ENCODE results near the gene HOMER1. TPM values are rescaled to one million over a fixed set of nuclear protein-coding genes. Genes with fewer than 3 reads are reported as not detected.
A peak's percentile ranks its signal among the peaks of the same experiment; 100 is the strongest.

HOMER1 gene, protein sequence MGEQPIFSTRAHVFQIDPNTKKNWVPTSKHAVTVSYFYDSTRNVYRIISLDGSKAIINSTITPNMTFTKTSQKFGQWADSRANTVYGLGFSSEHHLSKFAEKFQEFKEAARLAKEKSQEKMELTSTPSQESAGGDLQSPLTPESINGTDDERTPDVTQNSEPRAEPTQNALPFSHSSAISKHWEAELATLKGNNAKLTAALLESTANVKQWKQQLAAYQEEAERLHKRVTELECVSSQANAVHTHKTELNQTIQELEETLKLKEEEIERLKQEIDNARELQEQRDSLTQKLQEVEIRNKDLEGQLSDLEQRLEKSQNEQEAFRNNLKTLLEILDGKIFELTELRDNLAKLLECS
- total RNA-seq: 5.8 and 6.3 TPM in 2 replicates

DNA sequence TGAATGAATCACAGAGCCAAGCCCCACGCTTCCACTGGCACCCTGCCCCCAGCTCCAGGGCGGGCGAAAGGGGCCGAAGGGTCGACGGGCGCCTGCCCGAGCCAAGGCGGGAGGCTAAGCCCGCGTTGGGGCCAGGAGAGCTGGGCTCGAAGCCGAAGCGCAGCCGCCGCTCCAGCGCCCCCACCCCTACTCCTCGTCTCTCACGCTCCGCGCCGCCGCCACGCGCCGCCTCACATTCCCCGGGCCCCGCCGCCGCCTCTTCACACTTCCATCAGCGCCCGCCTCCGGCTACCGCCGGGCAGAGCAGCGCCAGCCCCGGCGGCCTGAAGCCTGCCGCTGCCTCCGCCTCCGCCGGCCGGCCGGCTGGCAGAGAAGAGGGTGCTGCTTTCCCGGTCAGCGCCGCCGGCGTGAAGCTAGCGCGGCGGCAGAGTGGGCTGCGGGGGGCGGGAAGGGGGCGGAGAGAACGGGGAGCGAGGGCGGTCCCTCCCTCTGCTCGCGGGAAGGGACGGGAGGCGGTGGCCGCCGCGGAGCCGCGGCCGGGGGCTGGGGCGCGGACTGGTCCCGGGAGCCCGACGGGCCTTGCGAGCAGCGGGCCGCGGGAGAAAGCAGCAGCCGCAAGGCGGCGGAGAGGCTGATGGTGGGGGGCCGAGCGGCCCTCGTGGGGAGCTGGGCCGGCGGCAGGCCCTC lies at the start of gene HOMER1:
TSS of gene HOMER1 (minus strand) at position 431 of the 687 bp plus-strand sequence. CDS start 1,360 bp downstream, outside the sequence.
- DNase-seq (ENCODE audit: low read depth in 2 of 2): peak; percentile 42 to 80

DNA sequence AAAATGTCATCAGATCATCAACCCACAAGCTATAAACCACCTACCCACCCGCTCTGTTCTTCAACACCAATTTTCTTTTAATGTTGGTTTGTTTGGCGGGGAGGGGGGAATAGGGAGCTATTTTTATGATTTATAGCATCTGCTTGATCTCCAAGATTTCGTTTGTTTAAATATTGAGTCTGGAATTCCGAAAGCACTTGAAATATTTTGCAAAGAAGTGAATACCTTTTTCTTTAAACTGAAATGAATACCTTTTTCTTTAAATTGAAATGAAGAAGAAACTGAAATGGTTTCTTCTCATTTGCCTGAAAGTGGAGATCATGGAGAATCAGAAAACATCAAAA lies 49.3 kb upstream of the HOMER1 start:
- no peak for DNase-seq (ENCODE audit: low read depth in 2 of 2)

DNA sequence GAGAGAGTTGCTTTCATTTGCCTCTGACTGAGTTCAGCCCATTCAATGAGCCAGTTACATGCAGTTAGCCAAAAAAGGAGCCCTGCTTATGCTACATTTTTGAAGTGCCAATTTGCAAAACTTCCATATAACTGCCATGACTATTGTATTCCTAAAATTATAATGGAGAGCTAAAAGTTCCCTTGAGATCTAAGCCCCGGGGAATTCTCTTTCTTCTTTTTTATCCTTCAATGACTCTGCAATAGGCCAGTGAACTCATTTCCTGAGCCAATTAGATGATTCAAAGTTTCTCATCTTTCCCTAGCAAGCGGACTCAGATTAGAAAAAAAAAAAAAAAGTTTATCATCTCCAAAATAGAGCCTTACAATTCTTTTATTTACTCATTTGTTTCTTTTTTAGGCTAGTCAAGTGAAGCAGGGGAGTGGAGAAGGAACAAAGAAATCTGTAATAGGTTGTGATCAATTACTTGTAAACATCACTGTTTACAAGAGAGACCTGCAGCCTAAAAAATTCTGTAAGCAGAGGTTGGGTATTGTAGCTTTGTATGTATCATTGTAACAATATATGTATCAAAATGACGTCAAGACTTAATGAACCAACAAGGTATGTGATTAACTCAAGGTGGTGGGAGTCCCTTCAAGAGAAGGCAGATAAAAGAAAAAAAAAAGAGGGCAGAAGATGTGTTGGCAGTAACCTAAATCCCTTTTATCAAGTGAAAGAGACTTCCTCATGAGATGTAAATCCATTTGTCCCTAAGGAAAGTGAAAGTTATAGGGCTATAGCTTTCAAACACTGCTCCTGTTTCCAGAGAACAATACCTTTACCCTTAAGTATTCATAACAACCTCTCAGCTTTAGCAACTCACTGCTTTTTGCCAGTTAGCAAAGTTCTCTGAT lies 48.7 kb upstream of the HOMER1 start:
- no peak for DNase-seq (ENCODE audit: low read depth in 2 of 2)

DNA sequence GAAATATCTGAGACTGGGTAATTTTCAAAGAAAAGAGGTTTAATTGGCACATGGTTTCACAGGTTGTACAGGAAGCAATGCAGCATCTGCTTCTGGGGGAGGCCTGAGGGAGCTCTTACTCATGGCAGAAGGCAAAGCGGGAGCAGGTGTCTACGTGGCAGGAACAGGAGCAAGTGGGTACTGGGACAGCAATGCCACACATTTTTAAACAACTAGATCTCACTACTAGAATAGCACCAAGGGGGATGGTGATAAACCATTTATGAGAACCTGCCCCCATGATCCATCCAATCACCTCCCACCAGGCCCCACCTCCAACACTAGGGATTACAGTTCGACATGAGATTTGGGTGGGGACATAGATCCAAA lies 47.6 kb upstream of the HOMER1 start:
- no peak for DNase-seq (ENCODE audit: low read depth in 2 of 2)

DNA sequence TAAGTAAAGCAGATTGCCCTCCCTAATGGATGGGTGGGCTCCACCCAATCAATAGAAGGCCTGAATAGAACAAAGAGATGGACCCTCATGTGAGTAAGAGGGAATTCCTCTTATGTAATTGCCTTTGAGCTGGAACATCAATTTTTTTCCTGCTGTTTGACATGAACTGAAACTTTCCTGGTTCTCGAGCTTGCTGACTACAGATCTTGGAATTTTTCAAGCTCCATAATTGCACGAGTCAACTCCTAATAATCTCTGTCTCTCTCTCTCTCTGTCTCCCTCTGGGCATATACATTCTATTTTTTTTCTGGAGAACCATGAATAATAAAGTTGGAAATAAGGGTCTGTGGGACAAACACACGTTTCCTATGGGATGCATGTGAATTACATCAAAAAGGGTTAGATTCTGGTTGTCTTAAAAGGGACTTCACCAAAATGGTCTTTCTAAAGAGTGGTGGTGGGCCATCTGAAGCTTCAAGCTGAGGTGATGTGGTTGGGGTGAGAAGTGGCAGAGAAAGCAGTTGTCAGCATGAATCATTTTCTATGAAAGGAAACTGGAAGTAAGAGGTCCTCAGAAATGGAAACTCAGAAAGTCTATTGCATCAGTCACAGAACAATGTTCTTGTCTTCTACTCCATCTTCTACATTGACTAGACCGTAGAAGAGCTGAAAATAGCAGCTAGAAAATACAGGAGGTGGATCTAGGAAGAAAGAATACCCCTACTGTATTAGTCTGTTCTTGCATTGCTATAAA lies 47.0 kb upstream of the HOMER1 start:
- no peak for DNase-seq (ENCODE audit: low read depth in 2 of 2)

DNA sequence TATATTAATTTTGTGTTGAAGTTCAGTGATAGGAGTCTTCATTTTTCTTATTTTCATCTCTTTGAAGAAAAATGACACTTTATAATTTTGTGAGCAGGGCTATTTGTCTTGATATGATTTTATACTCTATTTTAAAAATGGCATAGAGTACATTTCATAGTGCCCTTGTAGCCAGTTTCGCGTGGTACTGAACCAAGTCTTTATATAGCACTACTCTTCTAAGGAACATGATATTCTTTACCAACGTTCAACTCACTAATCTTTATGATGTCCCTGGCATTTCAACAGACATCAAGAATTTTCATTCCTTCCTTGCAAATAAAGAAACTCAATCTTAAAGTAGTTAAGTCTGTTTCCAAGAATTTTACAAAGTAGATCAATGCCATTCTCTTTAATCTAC lies 41.5 kb upstream of the HOMER1 start:
- no peak for DNase-seq (ENCODE audit: low read depth in 2 of 2)

DNA sequence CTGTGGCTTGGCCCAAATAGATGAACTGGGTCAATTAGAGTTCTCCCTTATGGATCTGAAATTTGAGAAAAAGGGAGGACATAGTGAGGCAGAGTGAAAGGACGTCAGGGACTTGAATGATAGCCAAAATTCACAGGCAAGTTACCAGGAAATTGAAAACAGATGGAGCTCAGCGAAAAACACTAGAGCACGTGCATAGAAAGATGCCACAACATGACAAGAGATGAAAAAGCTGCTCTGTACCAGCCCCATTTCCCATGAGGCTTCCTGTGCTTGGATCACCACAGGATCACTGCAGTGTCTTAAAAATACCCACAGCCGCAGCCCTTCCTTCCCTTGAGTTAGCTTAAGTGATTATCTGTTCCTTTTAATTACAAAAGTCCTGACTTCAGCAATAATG lies 39.0 kb upstream of the HOMER1 start:
- no peak for DNase-seq (ENCODE audit: low read depth in 2 of 2)

DNA sequence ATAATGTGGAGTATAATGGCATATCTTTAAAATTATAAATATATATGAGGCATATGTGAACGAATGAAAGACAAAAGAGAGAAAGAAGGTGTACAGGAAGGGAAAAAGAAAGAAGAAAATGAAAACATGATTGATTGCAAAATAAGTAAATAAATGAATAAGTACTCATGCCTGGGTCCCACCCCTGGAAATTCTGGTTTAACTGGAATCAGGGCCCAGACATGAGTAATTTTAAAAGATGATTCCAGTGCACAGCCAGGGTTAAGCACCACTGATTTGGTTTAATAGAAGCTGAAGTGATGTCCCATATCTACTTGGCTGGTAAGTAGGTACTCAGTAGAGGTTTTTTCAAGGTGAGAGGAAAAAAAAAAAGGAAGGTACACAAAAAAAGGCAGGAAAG lies 34.0 kb upstream of the HOMER1 start:
- DNase-seq (ENCODE audit: low read depth in 2 of 2): no peak

DNA sequence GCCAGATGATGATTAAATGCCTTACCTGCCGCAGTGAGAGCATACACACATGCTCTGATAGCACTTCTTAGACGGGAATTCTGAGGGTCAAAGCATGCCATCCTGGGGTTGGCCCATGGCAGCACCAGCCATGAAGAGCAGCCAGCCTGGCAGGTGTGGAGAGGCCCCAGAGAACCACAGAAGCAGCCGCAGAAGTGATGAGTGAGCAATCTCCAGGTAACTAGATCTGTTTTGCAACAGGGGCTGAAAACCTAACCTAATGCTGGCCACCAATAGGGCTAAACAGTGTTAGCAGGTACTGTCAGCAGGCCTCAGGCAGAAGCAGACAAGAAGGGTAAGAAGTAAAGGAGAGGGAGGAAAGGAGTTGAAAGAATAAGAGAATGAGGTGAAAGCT lies 33.5 kb upstream of the HOMER1 start:
- DNase-seq (ENCODE audit: low read depth in 2 of 2): no peak

DNA sequence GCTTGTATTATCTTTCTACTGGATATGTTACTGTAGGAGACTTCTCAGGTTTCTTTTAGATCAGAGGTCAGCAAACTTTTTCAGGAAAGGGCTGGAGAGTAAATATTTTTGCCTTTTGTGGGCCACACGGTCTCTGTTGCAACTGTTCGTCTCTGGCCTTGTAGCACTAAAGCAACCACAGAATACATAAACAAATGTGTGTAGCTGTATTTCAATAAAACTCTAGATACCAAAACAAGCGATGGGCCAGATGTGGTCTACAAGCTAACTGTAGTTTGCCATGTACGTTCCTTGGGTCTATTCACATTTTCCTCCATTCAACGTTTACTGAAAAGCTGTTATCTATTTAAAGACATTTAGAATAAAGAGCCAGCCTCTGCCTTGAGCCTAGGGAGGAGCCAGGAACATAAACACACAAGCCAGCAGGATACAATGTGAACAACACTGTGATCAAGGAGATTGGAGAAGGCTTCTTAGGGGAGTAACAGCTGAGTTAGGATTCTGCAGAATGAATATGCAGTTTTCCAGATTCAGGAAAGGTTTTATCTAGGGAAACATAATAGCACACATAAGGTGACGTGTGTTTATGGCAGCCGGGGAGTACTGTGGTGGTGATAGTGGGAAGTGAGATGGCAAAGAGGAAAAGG lies 33.0 kb upstream of the HOMER1 start:
- no peak for DNase-seq (ENCODE audit: low read depth in 2 of 2)

DNA sequence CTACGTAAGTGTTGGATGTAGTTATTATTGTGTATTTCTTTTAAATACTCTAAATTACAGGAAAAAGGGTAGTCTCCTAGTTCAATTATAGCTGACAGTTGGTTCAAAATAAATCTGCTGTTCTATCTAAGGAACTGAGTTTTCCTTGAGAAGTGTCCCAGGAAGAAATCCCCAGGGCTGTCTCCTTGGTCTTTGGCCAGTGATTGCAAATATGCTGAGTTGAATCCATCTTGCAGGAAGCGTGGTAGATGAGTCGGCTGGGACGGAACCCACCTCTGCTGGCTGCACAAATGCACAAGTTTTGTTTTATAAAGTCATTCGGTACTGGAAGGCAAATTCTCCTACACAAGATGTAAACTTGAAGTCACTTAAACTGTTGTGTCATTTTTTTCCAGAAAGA lies 30.2 kb upstream of the HOMER1 start:
- no peak for DNase-seq (ENCODE audit: low read depth in 2 of 2)

DNA sequence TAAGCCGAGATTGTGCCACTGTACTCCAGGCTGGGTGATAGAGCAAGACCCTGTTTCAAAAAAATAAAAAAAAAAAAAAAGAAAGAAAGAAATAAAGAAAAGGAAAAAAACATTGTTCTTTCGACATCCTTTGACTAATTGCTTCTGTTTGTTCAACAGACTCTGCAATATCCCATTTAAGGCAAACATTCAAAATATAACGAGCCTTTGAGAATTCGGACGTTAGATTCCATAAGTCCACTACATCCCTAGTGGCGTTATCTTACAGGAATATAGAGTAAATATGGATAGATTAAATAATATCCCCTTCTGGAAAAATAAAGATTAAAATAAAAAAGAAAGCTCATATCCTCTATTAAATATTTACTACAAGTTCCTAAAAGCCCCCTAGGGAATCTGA lies 27.0 kb upstream of the HOMER1 start:
- DNase-seq (ENCODE audit: low read depth in 2 of 2): no peak

DNA sequence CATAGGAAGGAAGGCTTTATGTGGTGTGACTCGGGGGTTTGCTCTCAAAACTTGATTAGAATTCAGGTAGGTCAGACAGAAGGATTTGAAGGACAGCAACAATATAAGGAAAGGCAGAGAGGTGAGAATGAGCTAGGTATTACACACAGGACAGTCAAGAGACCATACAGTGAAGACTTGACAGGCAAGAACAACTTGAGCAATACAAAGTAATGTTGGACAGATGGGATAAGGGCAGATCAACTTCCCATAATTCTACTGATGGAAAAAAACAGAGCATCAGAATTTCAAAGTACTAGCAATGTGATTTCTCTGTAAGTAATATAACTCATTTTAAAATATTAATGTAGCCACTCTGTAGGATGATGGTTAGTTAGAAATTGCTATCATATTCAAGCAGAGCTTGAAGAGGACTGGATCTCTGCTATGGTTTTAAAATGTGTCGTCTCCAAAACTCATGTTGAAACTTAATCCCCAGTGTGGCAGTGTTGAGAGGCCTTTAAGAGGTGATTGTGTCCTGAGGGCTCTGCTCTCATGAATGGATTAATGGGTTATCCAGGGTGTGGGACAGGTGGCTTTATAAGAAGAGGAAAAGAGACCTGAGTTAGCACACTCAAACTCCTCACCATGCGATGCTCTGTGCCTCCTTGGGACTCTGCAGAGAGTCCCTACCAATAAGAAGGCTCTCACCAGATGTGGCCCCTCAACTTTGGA lies 22.4 kb upstream of the HOMER1 start:
- no peak for DNase-seq (ENCODE audit: low read depth in 2 of 2)

DNA sequence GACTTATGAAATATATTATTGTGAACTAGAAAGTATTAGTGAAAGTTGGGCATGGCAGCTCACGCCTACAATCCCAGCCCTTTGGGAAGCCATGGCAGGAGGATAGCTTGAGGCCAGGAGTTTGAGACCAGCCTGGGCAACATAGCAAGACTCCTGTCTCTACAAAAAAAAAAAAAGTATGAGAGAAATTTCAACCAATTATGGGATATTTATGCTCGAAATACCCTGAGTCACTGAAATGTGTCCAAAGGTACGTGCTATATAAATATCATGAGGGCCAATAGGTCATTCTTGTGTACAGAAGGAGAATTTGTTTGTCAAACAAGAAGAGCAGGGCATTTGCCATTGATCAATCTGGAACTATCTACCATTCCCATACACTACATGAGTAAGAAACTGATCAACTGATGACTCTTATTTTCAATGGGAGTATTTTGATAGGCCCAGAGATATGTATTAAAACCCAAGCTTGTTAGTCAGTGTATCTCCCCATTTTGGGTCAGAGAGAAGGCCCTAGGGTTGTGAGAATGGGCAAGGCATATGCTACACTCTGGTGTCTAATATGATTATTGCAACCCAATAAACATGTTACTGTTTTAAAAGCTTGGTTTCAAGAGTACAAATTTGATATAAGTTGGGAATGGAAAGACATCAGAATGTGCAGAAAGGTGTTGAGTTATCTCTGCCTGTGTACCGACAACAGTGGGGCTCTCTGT lies 21.7 kb upstream of the HOMER1 start:
- DNase-seq (ENCODE audit: low read depth in 2 of 2): no peak

DNA sequence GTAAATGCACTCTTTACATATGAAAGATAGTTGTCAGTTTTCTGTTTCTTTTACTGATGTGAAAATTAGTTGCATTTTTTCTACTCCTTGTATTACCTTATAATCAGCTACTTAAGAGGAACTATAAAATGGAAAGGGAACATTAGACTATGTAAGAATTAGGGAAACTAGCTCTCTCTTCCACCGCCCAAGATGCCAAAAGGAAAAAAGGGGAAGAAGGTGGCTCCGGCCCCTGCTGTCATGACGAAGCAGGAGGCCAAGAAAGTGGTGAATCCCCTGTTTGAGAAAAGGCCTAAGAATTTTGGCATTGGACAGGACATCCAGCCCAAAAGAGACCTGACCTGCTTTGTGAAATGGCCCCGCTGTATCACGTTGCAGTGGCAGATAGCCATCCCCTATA lies 15.2 kb upstream of the HOMER1 start:
- no peak for DNase-seq (ENCODE audit: low read depth in 2 of 2)

DNA sequence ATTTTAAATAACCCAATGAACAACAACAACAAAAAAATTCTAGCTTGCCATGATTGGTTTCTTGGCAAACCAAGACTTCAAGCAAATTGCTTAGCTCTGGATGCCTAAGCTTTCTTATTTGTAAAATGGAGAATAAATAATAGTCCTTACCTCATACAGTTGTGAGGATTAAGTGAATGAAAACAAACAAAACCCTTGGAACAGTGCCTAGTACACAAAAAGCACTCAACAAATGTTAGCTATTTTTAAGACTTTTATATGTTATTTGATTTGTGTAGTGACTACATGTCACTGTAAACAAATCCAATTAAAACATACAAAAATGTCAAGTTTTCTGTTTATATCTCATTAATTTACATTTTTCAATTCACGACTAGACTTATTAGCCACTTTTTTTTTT lies 13.5 kb upstream of the HOMER1 start:
- DNase-seq (ENCODE audit: low read depth in 2 of 2): no peak

DNA sequence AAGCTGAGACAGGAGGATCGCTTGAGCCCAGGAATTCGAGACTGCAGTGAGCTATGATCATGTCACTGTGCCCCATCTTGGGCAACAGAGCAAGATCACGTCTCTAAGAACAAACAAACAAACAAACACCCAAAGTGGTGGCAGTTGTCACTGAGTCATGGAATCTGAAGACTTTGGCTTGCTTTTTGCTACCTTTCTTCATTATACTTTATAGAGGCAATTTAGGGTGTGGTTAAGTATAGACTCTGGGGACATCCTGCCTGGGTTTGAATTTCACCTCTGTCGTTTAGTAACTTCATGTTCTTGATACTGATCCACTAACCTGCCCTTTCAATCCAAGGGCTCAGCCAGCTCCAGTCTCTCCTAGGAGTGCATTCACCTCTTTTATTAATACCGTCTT lies 13.0 kb upstream of the HOMER1 start:
- DNase-seq (ENCODE audit: low read depth in 2 of 2): no peak

DNA sequence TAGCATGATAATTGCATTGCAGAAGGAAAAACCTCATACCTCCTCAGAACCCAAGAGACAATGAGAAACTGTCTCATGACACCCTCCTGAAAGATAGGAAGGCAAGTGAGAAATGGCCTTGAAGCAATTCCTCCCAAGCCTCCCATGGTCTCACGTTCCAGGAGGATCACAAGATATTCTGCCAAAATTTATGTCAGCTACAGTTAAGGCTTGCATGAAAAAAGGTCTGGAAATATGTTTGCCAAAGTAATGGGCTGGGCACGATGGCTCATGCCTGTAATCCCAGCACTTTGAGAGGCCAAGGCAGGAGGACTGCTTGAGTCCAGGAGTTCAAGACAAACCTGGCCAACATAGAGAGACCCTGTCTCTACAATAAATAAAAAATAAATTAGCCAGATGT lies 12.6 kb upstream of the HOMER1 start:
- DNase-seq (ENCODE audit: low read depth in 2 of 2): no peak

DNA sequence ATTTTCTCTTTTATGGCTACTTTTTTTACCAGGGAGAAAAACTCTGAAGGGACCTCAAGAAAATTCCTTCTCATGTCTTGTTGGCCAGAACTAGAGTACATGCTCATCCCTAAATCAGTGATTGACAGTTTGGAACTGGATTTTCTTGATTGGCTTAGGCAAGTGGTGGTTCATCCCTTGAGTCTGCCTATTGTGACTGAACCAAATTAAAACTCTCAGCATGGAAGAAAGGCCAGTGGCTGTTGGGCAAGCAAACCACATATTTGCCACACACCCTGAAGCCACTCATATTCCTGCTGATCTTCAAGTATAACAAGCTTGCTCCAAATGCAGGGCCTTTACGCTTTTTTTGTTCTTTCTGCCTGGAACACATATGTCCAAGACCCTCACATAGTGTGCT lies 7.2 kb upstream of the HOMER1 start:
- DNase-seq (ENCODE audit: low read depth in 2 of 2): no peak

DNA sequence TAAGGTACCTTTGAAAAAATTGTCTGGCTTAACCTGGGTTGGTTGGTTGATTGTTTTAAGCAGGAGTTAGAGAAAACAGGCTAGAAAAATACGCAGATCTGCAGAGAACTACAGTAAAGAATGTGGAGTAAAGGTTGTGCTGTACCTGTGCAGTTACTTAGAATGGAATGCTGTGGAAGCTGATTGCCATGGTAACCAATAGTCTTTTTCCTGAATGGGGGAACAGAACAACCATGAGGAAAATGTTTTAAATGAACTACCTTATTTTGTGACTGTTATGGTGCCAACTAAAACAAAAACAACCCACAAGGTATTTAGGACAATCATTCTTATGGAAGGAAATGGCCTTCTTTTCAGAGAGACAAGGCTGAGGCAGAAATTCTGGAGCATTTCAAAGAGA lies 4.8 kb upstream of the HOMER1 start:
- peak in 1 of 2 donors; percentile 76 for DNase-seq (ENCODE audit: low read depth in 2 of 2)

All from dermis microvascular lymphatic vessel endothelial cell (primary cell).